ENCODE results near the gene NPAS2.

The NPAS2 gene

DNA sequence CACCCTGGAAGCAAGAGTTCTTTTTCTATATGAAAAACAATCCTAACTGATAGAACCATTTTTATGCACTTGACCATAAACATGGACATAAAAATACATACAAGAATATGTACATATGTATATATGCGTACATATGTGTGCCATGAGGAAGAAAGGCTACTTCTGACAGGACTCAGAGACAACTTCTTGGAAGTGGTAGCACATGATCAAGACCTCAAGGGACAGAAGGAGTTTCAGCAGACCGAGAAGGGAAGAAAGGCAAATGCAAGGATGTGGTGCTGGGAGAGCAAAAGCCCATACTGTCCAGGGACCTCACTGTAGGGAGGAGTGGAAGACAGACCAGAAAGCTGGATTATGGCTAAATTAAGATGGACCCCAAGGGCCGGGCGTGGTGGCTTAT lies 11.4 kb upstream of the NPAS2 start:
- TF ChIP-seq, protein P1, sequence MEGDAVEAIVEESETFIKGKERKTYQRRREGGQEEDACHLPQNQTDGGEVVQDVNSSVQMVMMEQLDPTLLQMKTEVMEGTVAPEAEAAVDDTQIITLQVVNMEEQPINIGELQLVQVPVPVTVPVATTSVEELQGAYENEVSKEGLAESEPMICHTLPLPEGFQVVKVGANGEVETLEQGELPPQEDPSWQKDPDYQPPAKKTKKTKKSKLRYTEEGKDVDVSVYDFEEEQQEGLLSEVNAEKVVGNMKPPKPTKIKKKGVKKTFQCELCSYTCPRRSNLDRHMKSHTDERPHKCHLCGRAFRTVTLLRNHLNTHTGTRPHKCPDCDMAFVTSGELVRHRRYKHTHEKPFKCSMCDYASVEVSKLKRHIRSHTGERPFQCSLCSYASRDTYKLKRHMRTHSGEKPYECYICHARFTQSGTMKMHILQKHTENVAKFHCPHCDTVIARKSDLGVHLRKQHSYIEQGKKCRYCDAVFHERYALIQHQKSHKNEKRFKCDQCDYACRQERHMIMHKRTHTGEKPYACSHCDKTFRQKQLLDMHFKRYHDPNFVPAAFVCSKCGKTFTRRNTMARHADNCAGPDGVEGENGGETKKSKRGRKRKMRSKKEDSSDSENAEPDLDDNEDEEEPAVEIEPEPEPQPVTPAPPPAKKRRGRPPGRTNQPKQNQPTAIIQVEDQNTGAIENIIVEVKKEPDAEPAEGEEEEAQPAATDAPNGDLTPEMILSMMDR (IDR thresholded peaks at IDR 0.05; ENCODE audit: low read length), result no peak
- TF ChIP-seq EZH2phosphoT487 (IDR thresholded peaks at IDR 0.05; ENCODE audit: low read length) (no peak), EZH2 (optimal IDR thresholded peaks at IDR 0.05; ENCODE audit: low read depth, low read length) (no peak)
- H3K4me3 ChIP-seq (ENCODE audit: low read length), result no peak overlapping the region
- no peak overlapping the region for H3K27ac ChIP-seq (ENCODE audit: low read length)
- no peaks in the 10 kb centered on the region for H3K79me2 ChIP-seq (ENCODE audit: low read length)
- no peaks in the 10 kb centered on the region for H4K20me1 ChIP-seq (ENCODE audit: insufficient read depth, low read length)
- H3K9ac ChIP-seq (ENCODE audit: low read length), result no peak overlapping the region
- H3K27me3 ChIP-seq (replicated peaks; ENCODE audit: insufficient read depth, low read length), result no peaks in the 10 kb centered on the region
- DNase-seq, result no peak
- H3K9me3 ChIP-seq (replicated peaks; ENCODE audit: insufficient read depth, low read length), result no peaks in the 10 kb centered on the region
- no peak overlapping the region for H2AFZ ChIP-seq (ENCODE audit: low read length)
- no peaks in the 10 kb centered on the region for H3F3A ChIP-seq (ENCODE audit: insufficient read depth, low read length)
- no peaks in the 10 kb centered on the region for H3K9me2 ChIP-seq (replicated peaks; ENCODE audit: insufficient read depth, low read length)
- H3K36me3 ChIP-seq (replicated peaks; ENCODE audit: insufficient read depth, low read length), result no peaks in the 10 kb centered on the region
- 0 out of 2 replicates have a peak, but pooled peaks cover 5% of the 10 kb centered on the region for H3K4me1 ChIP-seq (ENCODE audit: low read length)
- H3K4me2 ChIP-seq (ENCODE audit: low read depth, low read length), result no peak overlapping the region

DNA sequence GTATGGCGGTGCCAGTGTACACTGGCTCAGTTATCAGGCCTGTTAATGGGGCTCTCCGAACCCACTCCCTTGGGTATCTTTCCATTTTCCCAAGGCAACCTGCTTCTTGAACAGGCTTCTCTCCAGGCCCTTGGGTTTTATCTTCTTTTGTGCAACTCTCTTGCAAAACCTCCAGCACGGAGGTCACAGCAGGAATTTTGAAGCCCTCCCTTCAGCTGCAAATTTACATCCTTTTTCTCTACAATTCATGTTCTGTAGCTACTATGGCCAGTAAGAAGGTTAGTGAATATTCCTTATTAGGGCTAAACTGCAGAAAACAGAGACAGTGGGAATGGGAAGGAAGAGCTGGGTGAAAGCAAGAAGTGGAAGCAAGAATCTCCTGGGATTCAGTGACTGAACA lies 10.4 kb upstream of the NPAS2 start:
- Histone ChIP-seq H3K4me3 (ENCODE audit: low read length) (no peak overlapping the region), H3K4me2 (ENCODE audit: low read depth, low read length) (no peak overlapping the region), H3K27ac (ENCODE audit: low read length) (no peak overlapping the region), H3F3A (ENCODE audit: insufficient read depth, low read length) (no peaks in the 10 kb centered on the region), H2AFZ (ENCODE audit: low read length) (no peak overlapping the region), H3K79me2 (ENCODE audit: low read length) (no peaks in the 10 kb centered on the region), H3K9me2 (replicated peaks; ENCODE audit: insufficient read depth, low read length) (no peaks in the 10 kb centered on the region), H3K9me3 (replicated peaks; ENCODE audit: insufficient read depth, low read length) (no peaks in the 10 kb centered on the region), H3K27me3 (replicated peaks; ENCODE audit: insufficient read depth, low read length) (no peaks in the 10 kb centered on the region), H4K20me1 (ENCODE audit: insufficient read depth, low read length) (no peaks in the 10 kb centered on the region), H3K9ac (ENCODE audit: low read length) (no peak overlapping the region), H3K4me1 (ENCODE audit: low read length) (0 out of 2 replicates have a peak, but pooled peaks cover 11% of the 10 kb centered on the region), H3K36me3 (replicated peaks; ENCODE audit: insufficient read depth, low read length) (no peaks in the 10 kb centered on the region)
- TF ChIP-seq EZH2phosphoT487 (IDR thresholded peaks at IDR 0.05; ENCODE audit: low read length) (no peak), EZH2 (optimal IDR thresholded peaks at IDR 0.05; ENCODE audit: low read depth, low read length) (no peak)
- DNase-seq, result no peak

- Histone ChIP-seq H3K36me3 (replicated peaks; ENCODE audit: insufficient read depth, low read length) (no peaks in the 10 kb centered on the region), H3K27me3 (replicated peaks; ENCODE audit: insufficient read depth, low read length) (no peaks in the 10 kb centered on the region), H3F3A (ENCODE audit: insufficient read depth, low read length) (no peaks in the 10 kb centered on the region), H3K79me2 (ENCODE audit: low read length) (no peaks in the 10 kb centered on the region), H3K4me3 (ENCODE audit: low read length) (no peak overlapping the region), H3K9ac (ENCODE audit: low read length) (no peak overlapping the region), H4K20me1 (ENCODE audit: insufficient read depth, low read length) (no peaks in the 10 kb centered on the region), H2AFZ (ENCODE audit: low read length) (no peak overlapping the region), H3K9me2 (replicated peaks; ENCODE audit: insufficient read depth, low read length) (no peaks in the 10 kb centered on the region), H3K27ac (ENCODE audit: low read length) (no peak overlapping the region), H3K4me1 (ENCODE audit: low read length) (0 out of 2 replicates have a peak, but pooled peaks cover 11% of the 10 kb centered on the region), H3K9me3 (replicated peaks; ENCODE audit: insufficient read depth, low read length) (no peaks in the 10 kb centered on the region), H3K4me2 (ENCODE audit: low read depth, low read length) (no peak overlapping the region)
- TF ChIP-seq, protein P1 (IDR thresholded peaks at IDR 0.05; ENCODE audit: low read length), result no peak
- TF ChIP-seq EZH2 (optimal IDR thresholded peaks at IDR 0.05; ENCODE audit: low read depth, low read length) (no peak), EZH2phosphoT487 (IDR thresholded peaks at IDR 0.05; ENCODE audit: low read length) (no peak)
- no peak for DNase-seq
Observed at GRCh38 chr2:100810603-100811145, 9.3 kb upstream of the NPAS2 start.

DNA sequence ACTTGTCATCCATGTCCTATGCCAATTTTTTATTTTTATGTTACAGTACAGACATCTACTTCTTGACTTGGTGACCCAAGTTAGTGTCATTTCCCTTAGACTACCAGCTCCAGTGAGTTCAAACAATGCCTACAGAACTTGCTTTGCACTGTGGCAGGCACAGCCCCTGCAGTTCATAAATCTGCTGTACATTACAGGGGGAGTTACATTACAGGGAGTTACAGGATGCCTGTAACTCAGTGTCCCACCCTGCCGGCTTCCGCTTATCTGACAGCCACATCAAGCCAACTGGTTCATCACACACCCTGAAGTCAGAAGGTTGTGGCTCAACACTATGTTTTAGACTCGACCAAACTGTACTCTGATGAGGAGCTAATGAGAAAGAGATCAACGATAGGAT lies 7.8 kb upstream of the NPAS2 start:
- no peaks in the 10 kb centered on the region for H3K79me2 ChIP-seq (ENCODE audit: low read length)
- H3K9me2 ChIP-seq (replicated peaks; ENCODE audit: insufficient read depth, low read length), result no peaks in the 10 kb centered on the region
- no peaks in the 10 kb centered on the region for H3K9me3 ChIP-seq (replicated peaks; ENCODE audit: insufficient read depth, low read length)
- H3K27ac ChIP-seq (ENCODE audit: low read length), result no peak overlapping the region
- no peaks in the 10 kb centered on the region for H3F3A ChIP-seq (ENCODE audit: insufficient read depth, low read length)
- TF ChIP-seq EZH2phosphoT487 (IDR thresholded peaks at IDR 0.05; ENCODE audit: low read length) (no peak), EZH2 (optimal IDR thresholded peaks at IDR 0.05; ENCODE audit: low read depth, low read length) (no peak)
- TF ChIP-seq, protein P1 (IDR thresholded peaks at IDR 0.05; ENCODE audit: low read length), result no peak
- H3K4me3 ChIP-seq (ENCODE audit: low read length), result no peak overlapping the region
- H4K20me1 ChIP-seq (ENCODE audit: insufficient read depth, low read length), result no peaks in the 10 kb centered on the region
- no peak overlapping the region for H3K9ac ChIP-seq (ENCODE audit: low read length)
- no peak for DNase-seq
- H3K4me2 ChIP-seq (ENCODE audit: low read depth, low read length), result no peak overlapping the region
- H3K27me3 ChIP-seq (replicated peaks; ENCODE audit: insufficient read depth, low read length), result no peaks in the 10 kb centered on the region
- H3K4me1 ChIP-seq (ENCODE audit: low read length), result 0 out of 2 replicates have a peak, but pooled peaks cover 11% of the 10 kb centered on the region
- no peak overlapping the region for H2AFZ ChIP-seq (ENCODE audit: low read length)
- H3K36me3 ChIP-seq (replicated peaks; ENCODE audit: insufficient read depth, low read length), result no peaks in the 10 kb centered on the region

Data from MM.1S (cell line).